C1 segment of cervical spinal cord (tissue), 14 donors: ENCODE results near the gene CDK14.

Experiments used
- DNase-seq, 14 donors: peaks; one replicate each; lab custom pipeline; 2025; lab: John Stamatoyannopoulos, UW

CDK14 gene

GRCh38 chr7:91248996-91249395 is 652.9 kb downstream of the CDK14 start:
- DNase-seq = no peak

GRCh38 chr7:91249506-91250233 is 653.5 kb downstream of the CDK14 start:
- no peak for DNase-seq

DNA sequence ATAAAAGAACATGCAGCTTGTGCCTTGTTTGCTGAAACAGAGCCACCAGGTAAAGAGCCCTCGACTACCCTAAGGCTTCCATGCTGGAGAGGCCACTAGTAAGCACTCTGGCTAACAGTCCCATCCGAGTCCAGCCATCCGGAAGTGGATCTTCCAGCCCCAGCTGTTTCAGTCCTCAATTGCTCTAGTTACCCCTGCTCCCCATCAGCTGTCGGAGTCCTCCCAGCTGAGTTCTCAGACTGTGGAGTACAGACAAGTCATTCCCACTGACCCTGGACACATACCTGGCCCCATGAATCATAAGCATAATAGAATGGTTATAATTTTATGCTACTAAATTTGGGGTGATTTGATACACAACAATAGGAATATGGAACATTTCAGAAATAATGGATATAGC is 654.6 kb downstream of the CDK14 start:
- DNase-seq = no peak

GRCh38 chr7:91251877-91252276 is 655.8 kb downstream of the CDK14 start:
- no peak for DNase-seq
